AG09319 (cell line): ENCODE results near the gene UBL7.

Experiments used
- DNase-seq: peaks from one replicate; pipeline ENCODE4 v3.0.0-alpha.2; 2010; ENCODE audit warnings: low read depth; ENCODE audit errors: extremely low read depth
- CTCF ChIP-seq: IDR thresholded peaks from 2 replicates; pipeline ENCODE4 v1.5.1; 2011; ENCODE audit warnings: low read depth, mild to moderate bottlenecking, inconsistent platforms, low read length, moderate library complexity

Gene UBL7

GRCh38 chr15:74434263-74435136, 26.5 kb downstream of the UBL7 start:
- TF ChIP-seq CTCF = no peak
- DNase-seq = no peak

DNA sequence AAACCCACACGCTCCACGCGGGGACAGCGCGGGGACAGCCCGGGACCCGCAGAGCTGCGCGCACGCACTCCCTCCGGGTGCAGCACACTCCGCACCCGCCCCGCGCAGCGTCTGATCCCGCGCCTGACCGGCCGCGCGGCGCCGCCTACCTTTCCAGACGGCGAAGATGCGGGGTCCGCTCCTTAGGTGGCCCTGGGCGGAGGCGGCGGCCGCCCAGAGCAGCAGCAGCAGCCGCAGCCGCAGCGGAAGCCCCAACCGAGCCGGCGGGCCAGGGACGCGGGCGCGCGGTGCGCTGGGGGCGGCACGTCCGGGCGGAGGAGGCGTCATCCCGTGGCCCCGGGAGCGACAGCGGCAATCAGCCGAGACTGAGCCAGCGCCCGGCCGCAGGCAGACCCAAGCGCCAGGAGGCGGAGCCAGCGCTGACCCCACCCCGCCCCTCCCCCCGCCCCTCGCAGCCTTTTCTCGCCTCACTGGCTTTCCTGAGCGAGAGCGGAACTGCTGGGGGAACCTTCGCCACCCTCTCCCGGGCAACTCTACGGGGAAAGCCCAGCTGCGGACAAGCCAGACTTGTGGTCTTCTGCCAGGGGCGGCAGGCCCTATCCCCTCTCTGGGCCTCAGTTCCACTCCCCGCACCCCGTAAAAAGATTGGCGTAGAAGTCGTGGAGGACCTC, 27.2 kb downstream of the UBL7 start, which contains the start of gene SEMA7A:
TSS of gene SEMA7A (minus strand) at position 367 of the 671 bp plus-strand sequence. CDS start at position 327, 40 bp downstream.
- no peak for DNase-seq
- no peak for TF ChIP-seq CTCF

GRCh38 chr15:74432968-74433591, 27.9 kb downstream of the UBL7 start:
- DNase-seq = no peak

DNA sequence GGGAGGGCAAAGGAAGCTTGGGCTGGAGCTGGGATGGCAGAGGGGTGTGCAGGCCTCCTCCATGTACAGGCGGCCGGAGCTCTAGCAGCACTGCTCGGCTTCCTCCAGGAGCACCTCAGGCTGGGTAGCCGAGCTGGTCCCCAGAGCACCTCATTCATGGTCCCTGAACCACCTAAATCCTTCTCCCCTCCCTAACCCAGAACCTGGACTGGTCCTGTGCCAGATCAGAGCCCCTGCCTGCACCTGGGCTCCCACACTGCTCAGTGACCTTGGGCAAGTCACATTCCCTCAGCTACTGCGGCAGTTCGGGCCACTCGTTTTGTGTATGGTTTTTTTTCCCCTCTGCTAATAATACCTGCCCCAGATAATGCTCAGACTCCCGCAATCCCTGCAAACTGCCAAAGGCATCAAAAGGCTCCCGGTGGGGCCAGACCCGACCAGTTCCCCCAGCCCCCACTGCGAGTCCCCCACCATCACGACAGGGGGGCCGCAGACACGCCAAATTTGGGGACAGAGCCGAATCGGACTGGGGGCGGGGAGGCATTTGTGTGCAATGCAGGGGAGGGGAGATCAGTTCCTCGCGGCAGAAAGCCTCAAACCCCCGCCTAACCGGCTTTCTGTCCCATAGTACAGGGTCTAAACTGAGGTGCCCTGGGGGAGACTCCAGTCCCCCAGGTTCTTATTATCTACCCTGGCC, 28.5 kb downstream of the UBL7 start:
- no peak for TF ChIP-seq CTCF
- no peak for DNase-seq

More at GRCh38 chr15:74432968-74433591, 27.9 kb downstream of the UBL7 start:
- TF ChIP-seq CTCF = no peak

DNA sequence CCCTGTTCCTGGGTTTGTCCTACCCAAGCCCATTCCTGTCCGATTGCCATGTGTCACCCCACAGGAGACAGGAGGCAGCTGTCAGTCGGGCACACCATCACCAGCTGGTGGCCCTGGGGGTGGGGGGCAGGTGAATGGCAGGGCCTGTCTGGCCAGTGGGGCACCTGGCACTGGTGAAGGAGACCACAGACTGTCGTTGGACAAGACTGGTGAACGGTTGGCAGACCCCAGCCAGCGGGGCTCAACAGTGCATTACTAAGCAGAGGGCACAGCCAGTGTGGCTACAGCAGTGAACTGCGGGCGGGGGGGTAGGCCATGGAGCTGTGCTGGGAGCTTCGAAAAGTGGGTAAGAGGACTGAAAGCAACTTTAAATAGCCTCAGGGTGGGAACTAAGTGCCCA, 29.3 kb downstream of the UBL7 start:
- no peak for DNase-seq
- TF ChIP-seq CTCF = no peak

DNA sequence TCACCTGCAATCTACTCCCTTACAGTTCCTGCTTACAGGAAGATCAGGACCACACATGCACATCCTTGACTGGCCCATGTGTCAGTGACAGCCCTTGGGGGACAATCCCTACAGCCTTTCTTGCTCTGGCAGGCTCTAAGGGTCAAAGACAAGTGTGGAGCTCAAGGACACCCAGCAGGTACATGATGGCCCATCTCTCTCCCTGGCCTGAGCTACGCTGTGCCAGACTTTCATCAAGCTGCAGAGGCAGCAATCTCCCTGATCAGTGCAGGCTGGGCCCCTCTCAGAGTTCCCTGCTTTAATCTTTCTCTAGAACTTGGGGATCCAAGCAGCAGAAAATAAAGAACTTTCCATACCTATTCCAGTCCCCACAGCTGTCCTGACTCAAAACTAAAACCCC, 29.8 kb downstream of the UBL7 start:
- DNase-seq = no peak
- TF ChIP-seq CTCF = no peak
